HL-60 (cell line): ENCODE results near the gene ARMC2.

Source experiments
- GABPA ChIP-seq: IDR thresholded peaks from 2 replicates; pipeline ENCODE4 v1.6.1; 2012; ENCODE audit warnings: low read depth
- POLR2AphosphoS5 ChIP-seq: IDR thresholded peaks from 2 replicates; pipeline ENCODE4 v1.6.1; 2012; ENCODE audit warnings: low read depth
- REST ChIP-seq: IDR thresholded peaks from 2 replicates; pipeline ENCODE4 v1.6.1; 2012; ENCODE audit warnings: low read depth; ENCODE audit not compliant: insufficient replicate concordance
- TF ChIP-seq, protein P1 (sequence below): IDR thresholded peaks from one replicate; pipeline ENCODE4 v1.5.1; 2011; ENCODE audit warnings: low read length, control low read depth, inconsistent platforms; ENCODE audit not compliant: insufficient read depth

DNA sequence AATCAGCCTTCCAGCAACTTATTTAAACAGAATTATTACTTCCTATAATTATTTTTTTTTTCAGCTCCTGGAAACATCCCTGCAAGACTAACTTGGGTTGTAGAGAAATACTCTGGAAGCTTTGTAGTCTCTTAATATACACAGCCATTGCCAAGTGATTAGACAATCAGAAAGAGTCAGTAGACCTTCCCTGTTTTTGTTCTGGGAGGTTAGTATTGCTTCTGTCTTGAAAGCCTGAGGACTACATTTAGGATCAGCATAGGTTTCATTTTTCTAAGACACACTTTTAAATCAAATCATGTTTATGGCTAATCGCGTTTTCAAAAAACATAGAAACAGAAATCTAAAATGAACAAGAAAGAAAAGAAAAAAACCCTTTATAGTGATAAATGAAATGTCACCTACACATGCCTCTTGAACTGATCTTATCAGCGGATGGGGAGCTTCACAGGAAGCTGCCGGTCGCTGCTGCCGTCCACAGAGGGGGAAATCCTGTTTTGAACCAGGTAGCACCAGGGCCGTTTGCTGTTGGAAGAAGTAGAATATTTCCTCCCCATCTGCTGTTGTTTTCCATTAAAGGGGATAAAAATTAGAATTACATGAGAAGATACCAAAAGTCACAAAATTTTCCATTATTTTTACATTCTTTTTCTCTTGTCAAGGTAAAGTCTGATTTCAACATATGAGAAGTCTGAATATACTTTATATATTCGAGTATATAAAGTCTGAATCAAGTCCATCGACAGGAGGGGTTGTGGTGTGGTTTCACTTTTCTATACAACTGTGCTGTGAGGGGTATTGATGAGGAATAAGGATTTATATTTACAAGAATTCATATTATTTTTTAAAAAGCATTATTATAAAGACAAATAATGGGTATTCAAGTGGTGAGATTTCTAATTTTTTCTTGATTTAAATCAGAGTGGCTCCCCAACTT is 94.6 kb downstream of the ARMC2 start:
- TF ChIP-seq, protein P1, sequence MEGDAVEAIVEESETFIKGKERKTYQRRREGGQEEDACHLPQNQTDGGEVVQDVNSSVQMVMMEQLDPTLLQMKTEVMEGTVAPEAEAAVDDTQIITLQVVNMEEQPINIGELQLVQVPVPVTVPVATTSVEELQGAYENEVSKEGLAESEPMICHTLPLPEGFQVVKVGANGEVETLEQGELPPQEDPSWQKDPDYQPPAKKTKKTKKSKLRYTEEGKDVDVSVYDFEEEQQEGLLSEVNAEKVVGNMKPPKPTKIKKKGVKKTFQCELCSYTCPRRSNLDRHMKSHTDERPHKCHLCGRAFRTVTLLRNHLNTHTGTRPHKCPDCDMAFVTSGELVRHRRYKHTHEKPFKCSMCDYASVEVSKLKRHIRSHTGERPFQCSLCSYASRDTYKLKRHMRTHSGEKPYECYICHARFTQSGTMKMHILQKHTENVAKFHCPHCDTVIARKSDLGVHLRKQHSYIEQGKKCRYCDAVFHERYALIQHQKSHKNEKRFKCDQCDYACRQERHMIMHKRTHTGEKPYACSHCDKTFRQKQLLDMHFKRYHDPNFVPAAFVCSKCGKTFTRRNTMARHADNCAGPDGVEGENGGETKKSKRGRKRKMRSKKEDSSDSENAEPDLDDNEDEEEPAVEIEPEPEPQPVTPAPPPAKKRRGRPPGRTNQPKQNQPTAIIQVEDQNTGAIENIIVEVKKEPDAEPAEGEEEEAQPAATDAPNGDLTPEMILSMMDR: no peak
- TF ChIP-seq POLR2AphosphoS5 (no peak), REST (no peak), GABPA (no peak)
